OCI-M1 (cell line): ENCODE measurements around the gene TCF19.

Experiments used
- DNase-seq: peaks from one replicate; lab custom pipeline; 2025; lab: John Stamatoyannopoulos, UW

The TCF19 gene

GRCh38 chr6:31158140-31158862, at the start of gene TCF19:
TSS of gene TCF19 (plus strand) at chr6:31158589. CDS start at chr6:31159470, 881 bp downstream.
- peak; percentile 100 for DNase-seq

GRCh38 chr6:31110825-31111582, 47.4 kb upstream of the TCF19 start:
- DNase-seq = no peak

- DNase-seq = no peak
Observed at GRCh38 chr6:31111712-31112111, 46.7 kb upstream of the TCF19 start.

GRCh38 chr6:31112478-31112877, 45.9 kb upstream of the TCF19 start, which contains the start of gene C6orf15:
TSS of gene C6orf15 (minus strand) at chr6:31112575. CDS start at chr6:31112555, 20 bp downstream.
- DNase-seq = no peak

GRCh38 chr6:31113861-31114540, 44.4 kb upstream of the TCF19 start:
- DNase-seq = no peak

GRCh38 chr6:31114541-31114878, 43.9 kb upstream of the TCF19 start, which contains the start of gene PSORS1C1:
TSS of gene PSORS1C1 (plus strand) at chr6:31114800. CDS start at chr6:31129633, 14,833 bp downstream.
- DNase-seq = no peak

- peak; percentile 40 for DNase-seq
Observed at GRCh38 chr6:31114970-31115849, 43.2 kb upstream of the TCF19 start.

GRCh38 chr6:31115941-31116560, 42.3 kb upstream of the TCF19 start:
- DNase-seq = no peak

GRCh38 chr6:31116661-31117385, 41.6 kb upstream of the TCF19 start:
- no peak for DNase-seq

- DNase-seq = no peak
Observed at GRCh38 chr6:31118178-31118577, 40.2 kb upstream of the TCF19 start.

GRCh38 chr6:31120151-31120915, 38.1 kb upstream of the TCF19 start, which contains the start of gene CDSN:
TSS of gene CDSN (minus strand) at chr6:31120446. CDS start at chr6:31120419, 27 bp downstream.
- no peak for DNase-seq

- no peak for DNase-seq
Observed at GRCh38 chr6:31121131-31121790, 37.1 kb upstream of the TCF19 start.

GRCh38 chr6:31122791-31123706, 35.3 kb upstream of the TCF19 start:
- DNase-seq = peak; percentile 36

GRCh38 chr6:31125162-31125561, 33.2 kb upstream of the TCF19 start:
- DNase-seq = no peak

GRCh38 chr6:31125586-31126363, 32.6 kb upstream of the TCF19 start:
- DNase-seq = no peak

- peak; percentile 27 for DNase-seq
Observed at GRCh38 chr6:31126396-31127175, 31.8 kb upstream of the TCF19 start.
